ENCODE data around the gene UBIAD1.

GRCh38 chr1:11334261-11334804 lies 61.3 kb downstream of the UBIAD1 start:
- TF ChIP-seq TP53 (CRISPR knock-in tag; IDR thresholded peaks at IDR 0.05) (no peak), SMAD3 (CRISPR knock-in tag; IDR thresholded peaks at IDR 0.05; ENCODE audit: borderline replicate concordance) (no peak), TEAD4 (CRISPR knock-in tag; IDR thresholded peaks at IDR 0.05) (no peak), MAX (CRISPR knock-in tag; IDR thresholded peaks at IDR 0.05) (no peak), NFE2L1 (CRISPR knock-in tag; IDR thresholded peaks at IDR 0.05) (no peak), SP1 (CRISPR knock-in tag; conservative IDR thresholded peaks at IDR 0.05) (no peak), CREB1 (CRISPR knock-in tag; IDR thresholded peaks at IDR 0.05) (no peak)
- TF ChIP-seq, protein P1, sequence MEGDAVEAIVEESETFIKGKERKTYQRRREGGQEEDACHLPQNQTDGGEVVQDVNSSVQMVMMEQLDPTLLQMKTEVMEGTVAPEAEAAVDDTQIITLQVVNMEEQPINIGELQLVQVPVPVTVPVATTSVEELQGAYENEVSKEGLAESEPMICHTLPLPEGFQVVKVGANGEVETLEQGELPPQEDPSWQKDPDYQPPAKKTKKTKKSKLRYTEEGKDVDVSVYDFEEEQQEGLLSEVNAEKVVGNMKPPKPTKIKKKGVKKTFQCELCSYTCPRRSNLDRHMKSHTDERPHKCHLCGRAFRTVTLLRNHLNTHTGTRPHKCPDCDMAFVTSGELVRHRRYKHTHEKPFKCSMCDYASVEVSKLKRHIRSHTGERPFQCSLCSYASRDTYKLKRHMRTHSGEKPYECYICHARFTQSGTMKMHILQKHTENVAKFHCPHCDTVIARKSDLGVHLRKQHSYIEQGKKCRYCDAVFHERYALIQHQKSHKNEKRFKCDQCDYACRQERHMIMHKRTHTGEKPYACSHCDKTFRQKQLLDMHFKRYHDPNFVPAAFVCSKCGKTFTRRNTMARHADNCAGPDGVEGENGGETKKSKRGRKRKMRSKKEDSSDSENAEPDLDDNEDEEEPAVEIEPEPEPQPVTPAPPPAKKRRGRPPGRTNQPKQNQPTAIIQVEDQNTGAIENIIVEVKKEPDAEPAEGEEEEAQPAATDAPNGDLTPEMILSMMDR (IDR thresholded peaks at IDR 0.05), result no peak
- TF ChIP-seq, protein P2, sequence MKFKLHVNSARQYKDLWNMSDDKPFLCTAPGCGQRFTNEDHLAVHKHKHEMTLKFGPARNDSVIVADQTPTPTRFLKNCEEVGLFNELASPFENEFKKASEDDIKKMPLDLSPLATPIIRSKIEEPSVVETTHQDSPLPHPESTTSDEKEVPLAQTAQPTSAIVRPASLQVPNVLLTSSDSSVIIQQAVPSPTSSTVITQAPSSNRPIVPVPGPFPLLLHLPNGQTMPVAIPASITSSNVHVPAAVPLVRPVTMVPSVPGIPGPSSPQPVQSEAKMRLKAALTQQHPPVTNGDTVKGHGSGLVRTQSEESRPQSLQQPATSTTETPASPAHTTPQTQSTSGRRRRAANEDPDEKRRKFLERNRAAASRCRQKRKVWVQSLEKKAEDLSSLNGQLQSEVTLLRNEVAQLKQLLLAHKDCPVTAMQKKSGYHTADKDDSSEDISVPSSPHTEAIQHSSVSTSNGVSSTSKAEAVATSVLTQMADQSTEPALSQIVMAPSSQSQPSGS (CRISPR knock-in tag; IDR thresholded peaks at IDR 0.05; ENCODE audit: borderline replicate concordance, low read depth), result no peak

All from WTC11 (cell line).